ENCODE measurements around the gene C1QTNF8.
"Not testable (repeated sequence)": the region's sequence is repeated elsewhere in the genome, so short reads cannot be mapped to it uniquely, and the experiment has no call there.

C1QTNF8 gene

GRCh38 chr16:1091992-1092552 lies 4.0 kb downstream of the C1QTNF8 start:
- no peak for DNase-seq

GRCh38 chr16:1090620-1091587 lies 5.1 kb downstream of the C1QTNF8 start:
- peak; percentile 44 for DNase-seq

GRCh38 chr16:1089822-1090619 lies 6.0 kb downstream of the C1QTNF8 start:
- peak; percentile 26 for DNase-seq

GRCh38 chr16:1089439-1089821 lies 6.6 kb downstream of the C1QTNF8 start:
- DNase-seq: no peak

- DNase-seq: peak; percentile 60
These were observed 7.5 kb downstream of the C1QTNF8 start for GRCh38 chr16:1088295-1089170.

GRCh38 chr16:1086443-1086842 lies 9.6 kb downstream of the C1QTNF8 start:
- not testable (repeated sequence) for DNase-seq

GRCh38 chr16:1084971-1085370 lies 11.1 kb downstream of the C1QTNF8 start:
- no peak for DNase-seq

- DNase-seq: peak; percentile 33
These were observed 12.9 kb downstream of the C1QTNF8 start for GRCh38 chr16:1082952-1083675.

- peak; percentile 33 for DNase-seq
These were observed 13.6 kb downstream of the C1QTNF8 start for GRCh38 chr16:1082266-1082951.

- no peak for DNase-seq
These were observed 14.2 kb downstream of the C1QTNF8 start for GRCh38 chr16:1081734-1082265.

GRCh38 chr16:1080801-1081733 lies 15.0 kb downstream of the C1QTNF8 start:
- DNase-seq: peak; percentile 5

- DNase-seq: no peak
These were observed 16.1 kb downstream of the C1QTNF8 start for GRCh38 chr16:1079786-1080525.

- DNase-seq: no peak
These were observed 16.7 kb downstream of the C1QTNF8 start for GRCh38 chr16:1079341-1079740.

- peak; percentile 92 for DNase-seq
These were observed 17.4 kb downstream of the C1QTNF8 start for GRCh38 chr16:1078579-1079021.

- DNase-seq: no peak
These were observed 18.0 kb downstream of the C1QTNF8 start for GRCh38 chr16:1077877-1078578.

- no peak for DNase-seq
These were observed 19.1 kb downstream of the C1QTNF8 start for GRCh38 chr16:1076801-1077576.

GRCh38 chr16:1075546-1075945 lies 20.5 kb downstream of the C1QTNF8 start:
- peak; percentile 50 for DNase-seq

GRCh38 chr16:1074379-1074649 lies 21.7 kb downstream of the C1QTNF8 start:
- no peak for DNase-seq

All from DMS153 (cell line).